Lung (tissue), 12 donors: ENCODE results near the gene ATXN10. TPM values are rescaled to one million over a fixed set of nuclear protein-coding genes. Genes with fewer than 3 reads are reported as not detected.
A peak's percentile ranks its signal among the peaks of the same experiment; 100 is the strongest.

Experiments
- ATAC-seq: fragments of 200-7000 bp; cut with Tn5 transposase; one replicate; pipeline ENCODE4 v1.9.1; 2020; ENCODE audit warnings: moderate number of reproducible peaks; ENCODE audit not compliant: insufficient read depth, low FRiP score
- DNase-seq, 3 donors: peaks; one replicate each; pipeline ENCODE4 v3.0.0-alpha.2; 2013 to 2017
- H3K27ac ChIP-seq, 2 donors: one replicate each; pipeline ENCODE4 v1.5.1; 2013; ENCODE audit warnings: mild to moderate bottlenecking in 2 of 2, moderate library complexity in 2 of 2, control low read depth in 1 of 2, inconsistent platforms in 1 of 2, low read depth in 1 of 2, low read length in 1 of 2
- H3K27me3 ChIP-seq, 3 donors: one replicate each; pipeline ENCODE4 v1.5.1; 2013; ENCODE audit warnings: low read length in 2 of 3; ENCODE audit not compliant: control insufficient read depth in 3 of 3, insufficient read depth in 3 of 3
- H3K36me3 ChIP-seq, 4 donors: one replicate each; pipeline ENCODE4 v1.5.1; 2013; ENCODE audit warnings: low read length in 4 of 4, mild to moderate bottlenecking in 1 of 4, moderate library complexity in 1 of 4; ENCODE audit not compliant: control insufficient read depth in 4 of 4, insufficient read depth in 4 of 4
- H3K4me1 ChIP-seq, 5 donors: one replicate each; pipeline ENCODE4 v1.5.1; 2013; ENCODE audit warnings: low read length in 5 of 5, mild to moderate bottlenecking in 2 of 5, moderate library complexity in 1 of 5; ENCODE audit not compliant: control insufficient read depth in 5 of 5, insufficient read depth in 5 of 5
- H3K4me3 ChIP-seq: one replicate; pipeline ENCODE4 v1.5.1; 2013; ENCODE audit warnings: mild to moderate bottlenecking, control low read depth, moderate library complexity
- H3K9ac ChIP-seq, 2 donors: one replicate each; pipeline ENCODE4 v1.5.1; 2013; ENCODE audit warnings: low read length in 2 of 2, control low read depth in 1 of 2; ENCODE audit not compliant: insufficient read depth in 1 of 2
- H3K9me3 ChIP-seq, 4 donors: one replicate each; pipeline ENCODE4 v1.5.1; 2013; ENCODE audit warnings: low read length in 3 of 4, mild to moderate bottlenecking in 1 of 4, moderate library complexity in 1 of 4; ENCODE audit not compliant: control insufficient read depth in 4 of 4, insufficient read depth in 3 of 4
- CTCF ChIP-seq: IDR thresholded peaks from 2 replicates; pipeline ENCODE4 v1.5.1; 2012; ENCODE audit warnings: mild to moderate bottlenecking; ENCODE audit errors: control extremely low read depth, extremely low read depth
- WGBS, 2 donors: extraction: QIAGEN DNeasy Blood & Tissue Kit; methylation state at CpG; one replicate each; pipeline ENCODE4 v1.1.7; 2013; 5-methylcytosine and 5-hydroxymethylcytosine counted together
- polyA plus RNA-seq, 2 donors: library from polyadenylated mRNA; stranded (reverse); fragments of 200-250 nt; gene quantifications; one replicate each; pipeline ENCODE4 v1.2.1, GENCODE V29; 2013
- total RNA-seq, 2 donors: library from RNA; depleted of rRNA in 1 of 2; stranded (reverse); fragments of >200 nt in 1 of 2; gene quantifications; one replicate each; pipeline ENCODE4 v1.2.1, GENCODE V29; 2014 to 2021
- donor health status: control.
- donor health status: control.
- donor health status: Bipolar disorder and iron deficiency.
- donor health status: healthy.
- donor health status: DM: yes; HTN: yes; CAD: no.

ATXN10 gene
- total and polyA plus RNA-seq, 4 donors = 41.9 to 164 (median 92.2) TPM

GRCh38 chr22:45672564-45673481 is 1.2 kb downstream of the ATXN10 start:
- Histone ChIP-seq H3K4me1 (peaks cover 6 to 21% (median 8%) of the 10 kb centered on the region in 5 donors), H3K27ac (peak overlapping the region; percentile 64 to 88), H3K27me3 (no peaks in the 10 kb centered on the region), H3K9ac (peak overlapping the region; percentile 43 to 82), H3K36me3 (no peaks in the 10 kb centered on the region), H3K9me3 (no peaks in the 10 kb centered on the region), H3K4me3 (peak overlapping the region; percentile 68)
- WGBS, 2 donors = 15 to 24% methylated on average over 14 of the region's 14 CpGs
- TF ChIP-seq CTCF = no peak
- DNase-seq (no peak), ATAC-seq (no peak)

GRCh38 chr22:45673482-45674175 is 2.0 kb downstream of the ATXN10 start:
- ATAC-seq = no peak
- Histone ChIP-seq H3K27me3 (no peaks in the 10 kb centered on the region), H3K36me3 (no peaks in the 10 kb centered on the region), H3K9me3 (no peaks in the 10 kb centered on the region), H3K27ac (no peak overlapping the region), H3K9ac (peak overlapping the region in 1 of 2 donors; percentile 20), H3K4me3 (no peak overlapping the region), H3K4me1 (peaks cover 6 to 22% (median 8%) of the 10 kb centered on the region in 5 donors)
- 48 to 73% methylated on average over 10 of the region's 10 CpGs for WGBS, 2 donors
- DNase-seq = no peak
- TF ChIP-seq CTCF = no peak

GRCh38 chr22:45676024-45676423 is 4.4 kb downstream of the ATXN10 start:
- TF ChIP-seq CTCF = no peak
- no peak overlapping the region for H3K9ac ChIP-seq
- no peaks in the 10 kb centered on the region for H3K27me3 ChIP-seq
- WGBS, 2 donors = 87 to 94% methylated on average over 4 of the region's 4 CpGs
- H3K9me3 ChIP-seq = no peaks in the 10 kb centered on the region
- no peaks in the 10 kb centered on the region for H3K36me3 ChIP-seq
- H3K4me1 ChIP-seq = peaks cover 3 to 35% (median 7%) of the 10 kb centered on the region in 5 donors
- H3K27ac ChIP-seq = no peak overlapping the region
- DNase-seq (no peak), ATAC-seq (no peak)
- no peak overlapping the region for H3K4me3 ChIP-seq
